Fibroblast of skin of right biceps (primary cell): Measurements from ENCODE around the gene RPTOR.
"Not testable (repeated sequence)": the region's sequence is repeated elsewhere in the genome, so short reads cannot be mapped to it uniquely, and the experiment has no call there.

ENCODE experiments used
- DNase-seq: peaks from one replicate; pipeline ENCODE4 v3.0.0-alpha.2; 2013

The RPTOR gene

DNA sequence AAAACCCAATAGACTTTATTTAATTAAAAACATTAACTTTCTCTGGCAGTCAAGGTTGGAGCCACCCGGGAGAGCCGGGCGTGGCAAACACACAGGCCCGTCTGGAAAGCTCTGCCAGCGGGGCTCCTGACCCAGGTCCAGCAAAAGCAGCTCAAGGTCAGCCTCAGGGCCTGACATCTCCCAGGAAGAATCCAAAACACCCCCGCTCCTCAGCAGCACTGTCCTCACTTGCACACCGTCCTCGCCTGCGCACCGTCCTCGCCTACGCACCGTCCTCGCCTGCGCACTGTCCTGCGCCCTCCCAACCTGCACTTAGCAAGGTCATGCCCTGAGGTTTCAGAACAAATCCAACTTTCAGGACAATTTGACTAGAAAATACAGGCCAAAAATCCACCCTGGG, 31.4 kb upstream of the RPTOR start:
- DNase-seq: no peak

DNA sequence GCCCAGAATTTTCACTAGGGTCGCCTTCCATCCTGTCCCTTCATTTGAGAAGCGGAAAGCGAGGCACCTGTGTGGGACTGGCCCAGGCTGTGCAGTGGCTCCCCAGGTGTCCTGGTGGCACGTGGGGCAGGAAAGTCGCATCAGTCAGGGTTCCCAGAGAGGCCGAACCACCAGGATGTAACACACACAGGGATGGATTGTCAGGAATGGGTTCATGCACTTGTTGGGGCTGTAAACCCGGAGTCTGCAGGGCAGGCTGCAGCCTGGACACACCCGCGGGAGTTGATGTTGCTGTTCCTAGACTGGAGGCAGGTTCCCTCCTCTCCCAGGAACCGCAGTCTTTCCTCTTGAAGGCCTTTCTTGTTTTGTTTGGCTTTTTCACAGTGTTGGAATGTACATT, 30.7 kb upstream of the RPTOR start:
- DNase-seq: peak; percentile 71

GRCh38 chr17:80516171-80516932, 28.3 kb upstream of the RPTOR start:
- DNase-seq: no peak

DNA sequence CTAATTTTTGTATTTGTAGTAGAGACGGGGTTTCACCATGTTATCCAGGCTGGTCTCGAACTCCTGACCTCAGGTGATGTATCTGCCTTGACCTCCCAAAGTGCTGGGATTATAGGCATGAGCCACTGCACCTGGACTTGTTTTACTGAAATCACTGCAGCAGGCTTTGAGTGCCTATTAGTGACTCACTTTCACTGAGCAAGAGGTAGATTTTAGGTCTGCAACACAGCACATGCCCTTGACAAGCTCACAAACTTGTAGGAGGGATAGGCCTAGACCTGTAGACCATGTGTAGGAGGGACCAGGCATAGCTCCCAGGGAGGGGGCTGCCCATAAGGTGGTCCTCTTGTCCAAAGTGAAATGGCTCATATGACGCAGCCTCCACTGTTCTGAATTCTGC, 27.0 kb upstream of the RPTOR start:
- no peak for DNase-seq

DNA sequence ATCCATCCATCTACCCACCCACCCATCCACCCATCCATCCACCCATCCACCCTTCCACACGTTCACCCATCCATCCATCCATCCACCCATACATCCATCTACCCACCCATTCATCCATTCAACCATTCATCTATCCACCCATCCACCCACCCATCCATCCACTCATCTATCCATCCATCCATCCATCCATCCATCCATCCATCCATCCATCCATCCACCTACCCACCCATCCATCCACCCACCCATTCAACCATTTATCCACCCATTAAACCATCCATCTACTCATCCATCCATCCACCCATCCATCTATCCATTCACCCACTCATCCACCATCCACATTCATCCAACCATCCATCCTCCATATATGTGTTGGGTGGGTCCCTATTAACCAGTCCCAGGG, 26.2 kb upstream of the RPTOR start:
- DNase-seq: no peak

DNA sequence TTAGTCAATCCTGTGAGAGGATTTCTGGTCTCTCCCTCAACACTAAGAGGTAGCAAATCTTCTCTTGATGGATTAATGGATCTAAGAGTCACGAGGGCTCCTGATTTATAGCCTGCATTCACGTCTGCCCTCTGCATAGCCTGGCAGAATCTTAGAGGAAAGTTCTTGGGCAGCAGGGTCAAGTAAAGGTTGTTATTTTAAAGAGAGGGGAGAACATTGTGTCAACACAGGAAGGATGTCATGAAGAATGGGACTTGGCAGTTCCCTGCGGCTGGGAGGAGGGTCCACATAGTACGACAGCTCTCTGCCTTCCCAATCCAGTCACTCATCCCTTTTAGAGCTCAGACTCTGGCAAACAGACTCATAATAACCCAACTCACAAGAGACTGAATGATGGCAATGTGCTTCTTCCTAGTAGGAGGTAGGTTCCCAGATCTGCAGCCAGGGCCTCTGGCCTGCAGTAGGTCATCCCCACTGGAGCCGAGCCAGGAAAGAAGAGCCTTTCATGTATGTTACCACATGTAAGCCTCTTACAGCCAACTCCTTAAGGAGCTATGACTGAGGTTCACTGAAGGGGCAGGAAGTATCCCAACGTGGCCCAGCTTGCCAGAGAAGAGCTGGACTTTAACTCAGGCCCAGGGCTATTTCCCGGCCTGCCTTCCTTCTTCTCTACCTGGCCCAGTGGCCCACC, 25.4 kb upstream of the RPTOR start:
- DNase-seq: no peak

DNA sequence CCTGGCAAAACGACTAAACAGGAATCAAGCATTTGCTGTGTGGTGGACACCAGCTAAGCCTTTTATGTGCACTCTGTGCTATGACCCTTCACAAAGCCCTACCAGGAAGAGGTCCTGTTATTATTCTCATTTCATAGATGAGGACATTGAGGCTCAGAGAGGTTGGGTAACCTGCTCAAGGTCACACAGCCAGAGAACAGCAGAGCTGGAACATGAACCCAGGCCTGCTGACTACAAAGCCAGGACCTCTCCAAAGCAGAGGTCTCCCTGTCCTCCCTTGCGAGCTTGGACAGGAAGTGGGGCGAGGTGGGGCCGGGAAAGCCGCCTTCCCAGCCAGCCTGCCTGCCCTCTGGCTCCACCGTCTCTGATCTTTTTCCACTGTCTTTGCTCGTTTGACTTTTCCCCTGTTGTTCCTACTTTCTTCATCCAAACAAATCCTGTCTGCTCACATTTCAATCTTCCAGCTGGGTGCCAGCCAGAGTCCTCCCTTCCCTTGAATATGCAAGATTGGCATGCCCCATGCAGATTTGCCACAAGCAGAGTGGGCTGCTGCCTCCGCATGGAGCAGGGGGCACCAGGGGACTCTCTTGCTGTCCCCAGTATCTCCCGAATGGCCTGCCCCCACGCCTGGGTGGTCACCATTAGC, 23.7 kb upstream of the RPTOR start:
- DNase-seq: no peak

GRCh38 chr17:80523054-80523744, 21.4 kb upstream of the RPTOR start:
- no peak for DNase-seq

DNA sequence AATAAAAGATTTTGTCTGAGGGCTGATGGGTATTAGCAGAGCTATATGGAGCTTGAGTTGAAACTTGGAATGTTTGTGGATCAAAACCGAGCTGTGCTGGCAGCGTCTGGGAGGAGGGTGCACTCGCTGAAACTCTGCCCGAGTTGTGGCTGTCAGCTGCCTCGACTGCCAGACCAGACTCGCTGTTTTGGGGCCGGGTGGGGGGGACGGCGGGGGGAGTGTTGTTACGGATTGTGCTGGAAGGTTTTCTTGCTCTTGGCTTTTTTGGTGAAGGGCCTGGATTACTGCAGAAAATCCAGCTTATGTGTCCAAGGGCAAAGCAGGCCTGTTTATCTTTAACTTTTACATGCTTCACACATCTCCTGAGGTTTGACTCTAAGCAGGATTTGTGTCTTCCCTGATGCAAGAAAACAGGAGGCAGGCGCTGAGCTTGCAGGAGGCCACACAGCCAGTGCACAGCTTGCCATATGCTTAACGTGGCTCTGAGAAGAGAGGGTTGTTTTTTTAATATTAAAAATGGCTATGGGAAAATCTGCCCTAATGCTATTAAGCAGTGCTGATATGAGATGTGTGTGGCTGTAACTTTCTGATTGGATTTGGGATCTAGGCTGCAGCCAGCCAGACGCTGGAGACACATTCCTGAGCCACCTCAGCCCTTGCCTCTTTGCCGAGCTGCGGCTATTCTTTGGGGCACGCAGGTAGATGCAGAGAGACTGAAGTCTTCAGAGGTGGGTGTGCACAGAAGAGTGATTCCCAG, 20.5 kb upstream of the RPTOR start:
- DNase-seq: no peak

- DNase-seq: no peak
These were observed 18.3 kb upstream of the RPTOR start for GRCh38 chr17:80526116-80526910.

DNA sequence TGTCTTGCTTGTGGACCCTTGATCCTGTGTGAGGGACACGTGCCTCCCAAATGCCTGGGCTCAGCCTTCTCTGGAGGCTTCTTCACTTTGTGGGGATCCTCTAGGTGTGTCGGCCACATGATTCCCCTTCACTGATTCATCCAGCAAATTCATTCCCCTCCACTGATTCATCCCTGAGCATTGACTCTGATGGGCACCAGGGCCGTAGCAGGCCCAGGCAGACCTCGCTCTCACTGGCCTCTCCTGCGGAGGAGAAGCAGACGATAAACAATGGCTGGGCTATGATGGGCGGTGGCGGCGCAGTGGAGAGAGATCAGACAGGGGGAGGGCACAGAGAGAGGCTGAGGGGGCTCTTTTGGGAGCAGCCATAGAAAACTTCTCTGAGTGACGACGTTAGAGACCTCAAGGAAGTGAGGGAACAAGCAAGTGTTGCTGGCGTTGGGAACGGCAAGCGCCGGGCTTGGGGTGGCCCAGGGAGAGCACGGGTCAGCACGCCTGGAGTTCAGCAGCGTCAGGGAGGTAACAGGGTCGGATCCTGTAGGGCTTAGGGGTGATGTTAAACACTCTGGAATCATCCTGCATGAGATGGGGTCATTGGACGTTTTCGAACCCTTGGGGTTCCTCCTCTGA, 17.5 kb upstream of the RPTOR start:
- peak; percentile 35 for DNase-seq

- DNase-seq: no peak
These were observed 16.1 kb upstream of the RPTOR start for GRCh38 chr17:80528536-80528935.

GRCh38 chr17:80529104-80529903, 15.3 kb upstream of the RPTOR start:
- no peak for DNase-seq

DNA sequence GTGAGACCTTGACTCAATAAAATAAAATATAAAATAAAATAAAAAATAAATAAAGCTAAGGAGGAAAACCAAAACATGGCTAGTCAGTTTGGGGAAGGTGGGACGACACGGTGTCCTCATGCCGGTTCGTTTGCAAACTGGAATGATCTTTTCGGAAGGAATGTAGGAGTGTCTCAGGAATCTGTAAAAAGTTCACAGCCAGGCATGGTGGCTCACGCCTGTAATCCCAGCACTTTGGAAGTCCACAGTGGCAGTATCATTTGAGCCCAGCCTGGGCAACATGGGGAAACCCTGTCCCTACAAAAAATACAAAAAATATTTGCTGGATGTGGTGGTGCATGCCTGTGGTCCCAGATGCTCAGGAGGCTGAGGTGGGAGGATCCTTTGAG, 14.7 kb upstream of the RPTOR start:
- DNase-seq: no peak

GRCh38 chr17:80531400-80531799, 13.2 kb upstream of the RPTOR start:
- DNase-seq: no peak

GRCh38 chr17:80537386-80537785, 7.3 kb upstream of the RPTOR start:
- DNase-seq: not testable (repeated sequence)

DNA sequence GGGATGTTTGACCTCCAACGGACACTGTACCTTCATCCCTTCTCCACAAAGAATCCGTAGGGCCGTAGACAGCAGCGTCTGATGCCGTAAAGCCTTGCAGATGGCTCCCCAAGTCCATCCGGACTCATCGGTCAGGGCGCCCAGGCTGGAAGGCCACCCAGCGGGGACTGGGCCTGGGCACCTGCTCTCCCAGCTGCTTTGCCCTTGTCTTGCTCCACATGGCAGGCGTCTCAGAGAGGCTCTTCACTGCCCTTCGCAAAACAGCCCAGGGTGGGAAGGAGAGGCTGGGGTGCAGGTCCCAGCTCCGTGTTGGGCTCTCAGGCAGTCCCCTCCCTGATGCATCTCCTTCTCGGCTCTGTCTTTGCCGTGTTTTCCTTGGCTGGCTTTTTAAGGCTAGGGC, 6.2 kb upstream of the RPTOR start:
- DNase-seq: no peak

DNA sequence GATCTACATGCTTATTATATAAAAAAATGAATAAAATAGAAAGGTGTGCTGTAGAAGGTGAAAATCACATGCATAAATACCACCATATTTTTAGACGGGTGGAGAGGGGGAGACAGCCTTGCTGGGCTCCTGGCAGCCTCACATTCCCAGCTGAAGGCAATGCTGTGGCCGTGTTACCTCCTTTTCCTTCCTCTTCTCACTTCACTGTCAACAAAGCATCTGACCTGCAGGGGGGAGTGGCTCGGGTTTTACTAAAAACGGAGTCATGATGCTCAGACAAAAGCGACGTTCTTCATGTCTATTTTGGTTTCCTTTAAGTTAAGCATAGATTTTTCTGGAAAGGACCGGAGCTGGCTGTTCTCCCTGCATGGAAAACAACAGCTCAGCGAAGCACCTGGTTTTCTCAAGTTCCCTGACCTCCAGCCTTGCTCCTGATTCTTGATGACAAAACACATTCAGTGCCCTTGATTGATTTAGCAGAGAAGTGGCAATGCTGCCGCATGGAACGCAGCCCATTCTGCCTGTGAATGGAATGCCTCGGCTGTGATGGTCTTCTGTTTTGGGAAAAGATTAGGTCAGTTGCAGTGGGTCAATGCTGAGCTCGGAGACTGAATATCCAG, 5.5 kb upstream of the RPTOR start:
- DNase-seq: no peak

DNA sequence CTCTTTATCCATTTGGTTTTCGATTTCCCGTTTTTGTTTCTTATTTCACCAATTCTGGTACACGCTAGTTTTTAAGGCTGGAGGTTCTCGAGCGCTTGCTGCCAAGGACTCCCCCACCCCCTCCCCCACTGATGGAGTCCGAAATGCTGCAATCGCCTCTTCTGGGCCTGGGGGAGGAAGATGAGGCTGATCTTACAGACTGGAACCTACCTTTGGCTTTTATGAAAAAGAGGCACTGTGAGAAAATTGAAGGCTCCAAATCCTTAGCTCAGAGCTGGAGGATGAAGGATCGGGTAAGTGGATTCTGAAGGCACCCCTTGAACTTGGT, 825 bp downstream of the RPTOR start:
- no peak for DNase-seq

GRCh38 chr17:80546267-80546666, 1.6 kb downstream of the RPTOR start:
- no peak for DNase-seq
